ENCODE results near the gene POU2F3. TPM values are rescaled to one million over a fixed set of nuclear protein-coding genes. Genes with fewer than 3 reads are reported as not detected.

Gene POU2F3
- total RNA-seq, 2 donors from 2014 or later = 1.5 to 6.1 TPM

DNA sequence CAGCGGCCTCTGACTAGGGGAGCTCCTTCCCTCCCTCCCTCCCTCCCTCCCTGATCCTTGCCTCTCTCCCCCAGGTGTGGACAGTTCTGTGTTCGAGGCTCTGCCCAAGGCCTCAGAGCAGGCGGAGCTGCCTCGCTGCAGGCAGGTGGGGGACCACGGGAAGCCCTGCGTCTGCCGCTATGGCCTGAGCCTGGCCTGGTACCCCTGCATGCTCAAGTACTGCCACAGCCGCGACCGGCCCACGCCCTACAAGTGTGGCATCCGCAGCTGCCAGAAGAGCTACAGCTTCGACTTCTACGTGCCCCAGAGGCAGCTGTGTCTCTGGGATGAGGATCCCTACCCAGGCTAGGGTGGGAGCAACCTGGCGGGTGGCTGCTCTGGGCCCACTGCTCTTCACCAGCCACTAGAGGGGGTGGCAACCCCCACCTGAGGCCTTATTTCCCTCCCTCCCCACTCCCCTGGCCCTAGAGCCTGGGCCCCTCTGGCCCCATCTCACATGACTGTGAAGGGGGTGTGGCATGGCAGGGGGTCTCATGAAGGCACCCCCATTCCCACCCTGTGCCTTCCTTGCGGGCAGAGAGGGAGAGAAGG, 11.1 kb upstream of the POU2F3 start:
- Histone ChIP-seq H3K27me3 (replicated peaks; ENCODE audit: insufficient read depth) (no peaks in the 10 kb centered on the region), H3K27ac (no peak overlapping the region), H3K4me3 (no peak overlapping the region), H3K4me1 (replicated peaks) (no peaks in the 10 kb centered on the region), H3K36me3 (no peaks in the 10 kb centered on the region), H3K9me3 (no peaks in the 10 kb centered on the region)
- intact Hi-C loops (cut with DNase I) = no loop called here
- no peak for DNase-seq (ENCODE audit: low spot score)
- no peak for TF ChIP-seq POLR2AphosphoS5 (IDR thresholded peaks at IDR 0.05)
- TF ChIP-seq, protein P1, sequence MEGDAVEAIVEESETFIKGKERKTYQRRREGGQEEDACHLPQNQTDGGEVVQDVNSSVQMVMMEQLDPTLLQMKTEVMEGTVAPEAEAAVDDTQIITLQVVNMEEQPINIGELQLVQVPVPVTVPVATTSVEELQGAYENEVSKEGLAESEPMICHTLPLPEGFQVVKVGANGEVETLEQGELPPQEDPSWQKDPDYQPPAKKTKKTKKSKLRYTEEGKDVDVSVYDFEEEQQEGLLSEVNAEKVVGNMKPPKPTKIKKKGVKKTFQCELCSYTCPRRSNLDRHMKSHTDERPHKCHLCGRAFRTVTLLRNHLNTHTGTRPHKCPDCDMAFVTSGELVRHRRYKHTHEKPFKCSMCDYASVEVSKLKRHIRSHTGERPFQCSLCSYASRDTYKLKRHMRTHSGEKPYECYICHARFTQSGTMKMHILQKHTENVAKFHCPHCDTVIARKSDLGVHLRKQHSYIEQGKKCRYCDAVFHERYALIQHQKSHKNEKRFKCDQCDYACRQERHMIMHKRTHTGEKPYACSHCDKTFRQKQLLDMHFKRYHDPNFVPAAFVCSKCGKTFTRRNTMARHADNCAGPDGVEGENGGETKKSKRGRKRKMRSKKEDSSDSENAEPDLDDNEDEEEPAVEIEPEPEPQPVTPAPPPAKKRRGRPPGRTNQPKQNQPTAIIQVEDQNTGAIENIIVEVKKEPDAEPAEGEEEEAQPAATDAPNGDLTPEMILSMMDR (IDR thresholded peaks at IDR 0.05) = no peak
- no peak for TF ChIP-seq POLR2A (IDR thresholded peaks at IDR 0.05)
- 81% methylated on average over 16 of the region's 16 CpGs for WGBS

DNA sequence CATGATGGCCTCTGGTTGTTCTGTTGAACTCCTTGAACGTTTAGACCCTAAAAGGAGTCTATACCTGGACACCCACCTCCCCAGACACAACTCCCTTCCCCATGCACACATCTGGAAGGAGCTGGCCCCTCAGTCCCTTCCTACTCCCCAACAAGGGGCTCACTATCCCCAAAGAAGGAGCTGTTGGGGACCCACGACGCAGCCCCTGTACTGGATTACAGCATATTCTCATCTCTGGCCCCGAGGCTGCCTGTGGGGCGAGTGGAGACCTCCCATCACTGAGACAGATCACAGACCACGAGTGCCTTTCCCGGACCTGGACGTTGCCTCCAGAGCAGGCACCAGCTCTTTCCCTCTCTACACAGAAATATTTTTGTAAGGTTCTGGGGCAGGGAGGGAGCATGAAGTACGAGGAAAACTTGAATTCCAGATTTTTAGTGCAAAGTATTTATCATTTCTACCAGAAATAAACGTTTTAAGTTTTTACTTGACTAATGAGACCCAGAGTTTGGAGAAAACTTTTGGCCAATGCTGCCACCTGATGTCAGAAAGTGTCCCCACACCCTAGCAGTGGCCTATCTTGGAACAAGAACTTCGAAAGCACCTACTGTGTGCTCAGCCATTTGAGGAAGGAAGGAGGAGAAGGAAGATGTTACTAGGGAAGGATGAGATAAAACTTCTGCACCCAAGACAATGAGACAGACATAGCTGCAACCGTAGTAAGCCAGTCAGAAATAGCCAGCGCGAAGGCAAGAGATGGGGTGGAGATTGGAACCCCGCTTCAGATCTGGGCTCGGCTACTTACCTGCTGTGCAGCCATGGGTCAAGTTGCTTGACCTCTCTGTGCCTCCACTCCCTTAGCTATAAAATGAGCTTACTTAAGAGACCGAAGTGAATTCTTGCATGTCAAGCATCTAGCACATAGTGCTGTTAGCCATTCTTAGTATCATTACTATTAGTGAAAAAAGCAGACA, 10.2 kb upstream of the POU2F3 start:
- Histone ChIP-seq H3K4me1 (replicated peaks) (no peaks in the 10 kb centered on the region), H3K27me3 (replicated peaks; ENCODE audit: insufficient read depth) (no peaks in the 10 kb centered on the region), H3K27ac (no peak overlapping the region), H3K4me3 (no peak overlapping the region), H3K36me3 (no peaks in the 10 kb centered on the region), H3K9me3 (no peaks in the 10 kb centered on the region)
- 53% methylated on average over 17 of the region's 17 CpGs for WGBS
- intact Hi-C loops (cut with DNase I) = loop anchor here (2.0 kb wide), 1 partner anchor 57 kb away; no protein-coding TSS in a partner anchor
- no peak for DNase-seq (ENCODE audit: low spot score)
- TF ChIP-seq, protein P1 (IDR thresholded peaks at IDR 0.05) = peak; percentile 10 to 84 (median 74)
- TF ChIP-seq POLR2AphosphoS5 (IDR thresholded peaks at IDR 0.05) = no peak

GRCh38 chr11:120230433-120231071, 9.4 kb upstream of the POU2F3 start:
- WGBS = 81% methylated on average over 5 of the region's 5 CpGs
- no peak overlapping the region for H3K27ac ChIP-seq
- H3K27me3 ChIP-seq (replicated peaks; ENCODE audit: insufficient read depth) = no peaks in the 10 kb centered on the region
- H3K36me3 ChIP-seq = no peaks in the 10 kb centered on the region
- TF ChIP-seq POLR2A (IDR thresholded peaks at IDR 0.05) (no peak), POLR2AphosphoS5 (IDR thresholded peaks at IDR 0.05) (no peak)
- TF ChIP-seq, protein P1 (IDR thresholded peaks at IDR 0.05) = no peak
- no peaks in the 10 kb centered on the region for H3K9me3 ChIP-seq
- intact Hi-C loops (cut with DNase I) = loop anchor here (2.0 kb wide), 1 partner anchor 58 kb away; no protein-coding TSS in a partner anchor
- H3K4me1 ChIP-seq (replicated peaks) = no peaks in the 10 kb centered on the region
- H3K4me3 ChIP-seq = no peak overlapping the region
- no peak for DNase-seq (ENCODE audit: low spot score)

- no peaks in the 10 kb centered on the region for H3K4me1 ChIP-seq (replicated peaks)
- no peaks in the 10 kb centered on the region for H3K9me3 ChIP-seq
- no peaks in the 10 kb centered on the region for H3K27me3 ChIP-seq (replicated peaks; ENCODE audit: insufficient read depth)
- H3K36me3 ChIP-seq = no peaks in the 10 kb centered on the region
- WGBS = 21% methylated on average over 4 of the region's 4 CpGs
- intact Hi-C loops (cut with DNase I) = loop anchor here (2.0 kb wide), 1 partner anchor 59 kb away; no protein-coding TSS in a partner anchor
- no peak overlapping the region for H3K4me3 ChIP-seq
- peak overlapping the region in 1 of 2 donors; percentile 4 for H3K27ac ChIP-seq
- TF ChIP-seq POLR2AphosphoS5 (IDR thresholded peaks at IDR 0.05) = no peak
- TF ChIP-seq POLR2A (IDR thresholded peaks at IDR 0.05) = no peak
- TF ChIP-seq, protein P1 (IDR thresholded peaks at IDR 0.05) = no peak
- no peak for DNase-seq (ENCODE audit: low spot score)
These were observed 8.0 kb upstream of the POU2F3 start for GRCh38 chr11:120231963-120232362.
